Hepatocyte (in vitro differentiated cells): Measurements from ENCODE around the gene IL12B. TPM values are rescaled to one million over a fixed set of nuclear protein-coding genes. Genes with fewer than 3 reads are reported as not detected.

Source experiments
- DNase-seq: peaks from one replicate; pipeline ENCODE4 v3.0.0-alpha.2; 2016; ENCODE audit warnings: low spot score
- H2AFZ ChIP-seq: fragments of 200-600 bp; sonication (generic); 2 replicates; pipeline ENCODE4 v1.6.0; 2016; ENCODE audit warnings: antibody characterized with exemption, mild to moderate bottlenecking
- H3K27ac ChIP-seq: fragments of 200-600 bp; sonication (generic); 2 replicates; pipeline ENCODE4 v1.5.1; 2016; ENCODE audit warnings: mild to moderate bottlenecking
- H3K27me3 ChIP-seq: fragments of 200-600 bp; sonication (generic); 2 replicates; pipeline ENCODE4 v1.6.1; 2016
- H3K36me3 ChIP-seq: fragments of 200-600 bp; sonication (generic); replicated peaks from 2 replicates; pipeline ENCODE4 v1.5.1; 2016; ENCODE audit warnings: low read depth; ENCODE audit not compliant: insufficient read depth
- H3K4me1 ChIP-seq: fragments of 200-600 bp; sonication (generic); 2 replicates; pipeline ENCODE4 v1.5.1; 2016; ENCODE audit warnings: mild to moderate bottlenecking, moderate library complexity; ENCODE audit not compliant: insufficient read depth
- H3K4me2 ChIP-seq: fragments of 200-600 bp; sonication (generic); 2 replicates; pipeline ENCODE4 v1.6.0; 2016
- H3K4me3 ChIP-seq: fragments of 200-600 bp; sonication (generic); 2 replicates; pipeline ENCODE4 v1.5.1; 2016; ENCODE audit warnings: mild to moderate bottlenecking
- H3K79me2 ChIP-seq: fragments of 200-600 bp; sonication (generic); 2 replicates; pipeline ENCODE4 v1.6.0; 2017; ENCODE audit warnings: mild to moderate bottlenecking
- H3K9me2 ChIP-seq: fragments of 200-600 bp; sonication (generic); replicated peaks from 2 replicates; pipeline ENCODE4 v1.6.0; 2017; ENCODE audit warnings: mild to moderate bottlenecking; ENCODE audit not compliant: insufficient read depth
- H3K9me3 ChIP-seq: fragments of 200-600 bp; sonication (generic); 2 replicates; pipeline ENCODE4 v1.5.1; 2016; ENCODE audit warnings: low read depth, mild to moderate bottlenecking
- H4K20me1 ChIP-seq: fragments of 200-600 bp; sonication (generic); 2 replicates; pipeline ENCODE4 v1.6.0; 2016; ENCODE audit warnings: mild to moderate bottlenecking; ENCODE audit not compliant: insufficient read depth, poor library complexity, severe bottlenecking
- CTCF ChIP-seq: fragments of 200-600 bp; sonication (generic); IDR thresholded peaks from 2 replicates; pipeline ENCODE4 v1.5.1; 2016; ENCODE audit warnings: antibody characterized with exemption, mild to moderate bottlenecking; ENCODE audit not compliant: poor library complexity
- EZH2 ChIP-seq: fragments of 200-600 bp; sonication (generic); IDR thresholded peaks from 2 replicates; pipeline ENCODE4 v1.6.1; 2016; ENCODE audit warnings: antibody characterized with exemption, mild to moderate bottlenecking, borderline replicate concordance
- EZH2phosphoT487 ChIP-seq: fragments of 200-600 bp; sonication (generic); IDR thresholded peaks from one replicate; pipeline ENCODE4 v1.6.1; 2018; ENCODE audit warnings: antibody characterized with exemption, mild to moderate bottlenecking, low read depth, moderate library complexity; ENCODE audit not compliant: unreplicated experiment, severe bottlenecking
- WGBS: methylation state at CpG from one replicate; pipeline ENCODE4 v1.1.6; 2016; ENCODE audit warnings: low lambda C conversion rate; ENCODE audit errors: missing lambda C conversion rate; 5-methylcytosine and 5-hydroxymethylcytosine counted together
- polyA plus RNA-seq: library from polyadenylated mRNA; unstranded; fragments of >200 nt; fragmentation: Nextera tagmentation; extraction: Ambion mirVana; gene quantifications from 2 replicates; pipeline ENCODE4 v1.2.1, GENCODE V29; 2016
- total RNA-seq: library from RNA; depleted of rRNA; stranded (reverse); fragments of >200 nt; gene quantifications from 2 replicates; pipeline ENCODE4 v1.2.3, GENCODE V29; 2014

The IL12B gene
- total and polyA plus RNA-seq, 2 experiments from 2014 or later = not detected

- no peak for DNase-seq
- Histone ChIP-seq H3K36me3 (no peaks in the 10 kb centered on the region), H3K27ac (no peak overlapping the region), H4K20me1 (no peaks in the 10 kb centered on the region), H3K9me3 (no peaks in the 10 kb centered on the region), H3K27me3 (peaks cover 20% of the 10 kb centered on the region), H2AFZ (peak overlapping the region; percentile 32), H3K4me1 (peaks cover 7% of the 10 kb centered on the region), H3K9me2 (no peaks in the 10 kb centered on the region), H3K4me3 (peak overlapping the region; percentile 18), H3K4me2 (peak overlapping the region; percentile 71), H3K79me2 (no peaks in the 10 kb centered on the region)
- TF ChIP-seq CTCF (no peak), EZH2phosphoT487 (no peak), EZH2 (no peak)
- WGBS = 61% methylated on average over 7 of the region's 7 CpGs
Measured at GRCh38 chr5:159311063-159311462, 19.2 kb downstream of the IL12B start.

GRCh38 chr5:159310511-159310910 lies 19.8 kb downstream of the IL12B start:
- peak overlapping the region; percentile 18 for H3K4me3 ChIP-seq
- peaks cover 20% of the 10 kb centered on the region for H3K27me3 ChIP-seq
- H3K9me3 ChIP-seq = no peaks in the 10 kb centered on the region
- H3K27ac ChIP-seq = peak overlapping the region; percentile 15
- no peaks in the 10 kb centered on the region for H4K20me1 ChIP-seq
- TF ChIP-seq CTCF (no peak), EZH2phosphoT487 (no peak)
- peak overlapping the region; percentile 32 for H2AFZ ChIP-seq
- H3K9me2 ChIP-seq = no peaks in the 10 kb centered on the region
- H3K36me3 ChIP-seq = no peaks in the 10 kb centered on the region
- WGBS = 6% methylated on average over 26 of the region's 26 CpGs
- no peaks in the 10 kb centered on the region for H3K79me2 ChIP-seq
- H3K4me2 ChIP-seq = peak overlapping the region; percentile 71
- DNase-seq = peak; percentile 74
- peaks cover 7% of the 10 kb centered on the region for H3K4me1 ChIP-seq

DNA sequence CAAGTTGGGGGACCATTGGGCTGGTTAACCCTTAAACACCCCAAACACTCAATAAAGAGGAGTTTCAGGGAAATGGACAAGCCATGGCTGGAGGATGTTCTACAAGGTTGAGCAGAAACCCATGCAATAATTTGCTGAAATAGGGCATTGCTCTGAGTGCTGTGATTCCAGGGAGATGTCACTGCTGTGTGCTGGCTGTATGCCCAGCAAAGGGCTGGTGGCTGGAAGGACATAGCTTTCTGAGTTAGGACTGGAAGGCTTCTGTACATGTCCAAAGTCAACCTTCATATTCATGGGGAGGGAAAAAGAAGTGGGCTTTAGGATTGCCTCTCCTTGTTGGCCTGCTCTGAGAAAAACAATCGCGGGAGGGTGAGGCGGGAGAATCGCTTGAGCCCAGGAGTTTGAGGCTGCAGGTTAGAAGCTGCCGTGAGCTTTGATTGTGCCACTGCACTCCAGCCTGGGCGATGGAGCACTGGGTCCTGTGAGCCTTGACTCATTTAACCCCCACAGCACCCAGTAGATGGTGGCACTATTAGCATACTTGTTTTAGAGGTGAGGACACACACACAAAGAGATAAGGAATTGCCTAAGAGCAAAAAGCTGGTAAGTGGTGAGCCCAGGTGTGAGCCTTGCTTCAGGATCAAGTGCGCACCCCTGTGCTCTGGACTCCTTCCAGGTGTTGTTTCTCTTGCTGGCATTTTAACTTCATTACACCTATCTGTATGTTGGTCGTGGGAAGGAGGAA lies 20.4 kb downstream of the IL12B start:
- Histone ChIP-seq H3K9me3 (no peaks in the 10 kb centered on the region), H2AFZ (peak overlapping the region; percentile 32), H3K36me3 (no peaks in the 10 kb centered on the region), H3K4me1 (peaks cover 7% of the 10 kb centered on the region), H3K9me2 (no peaks in the 10 kb centered on the region), H3K79me2 (no peaks in the 10 kb centered on the region), H3K27me3 (peaks cover 20% of the 10 kb centered on the region), H3K4me3 (no peak overlapping the region), H3K27ac (peak overlapping the region; percentile 15), H3K4me2 (peak overlapping the region; percentile 71), H4K20me1 (no peaks in the 10 kb centered on the region)
- DNase-seq = no peak
- 82% methylated on average over 8 of the region's 8 CpGs for WGBS
- TF ChIP-seq EZH2phosphoT487 (no peak), CTCF (no peak), EZH2 (no peak)
